GM18502 (cell line): ENCODE data around the gene CMTM3.
"Not testable (repeated sequence)": the region's sequence is repeated elsewhere in the genome, so short reads cannot be mapped to it uniquely, and the experiment has no call there.

Experiments used
- ATAC-seq: cut with Tn5 transposase; IDR thresholded peaks from one replicate; pipeline ENCODE4 v1.9.1; 2021; ENCODE audit warnings: mild to moderate bottlenecking; ENCODE audit not compliant: unreplicated experiment, poor library complexity

CMTM3 gene

GRCh38 chr16:66581246-66581952, 23.1 kb upstream of the CMTM3 start:
- no peak for ATAC-seq

DNA sequence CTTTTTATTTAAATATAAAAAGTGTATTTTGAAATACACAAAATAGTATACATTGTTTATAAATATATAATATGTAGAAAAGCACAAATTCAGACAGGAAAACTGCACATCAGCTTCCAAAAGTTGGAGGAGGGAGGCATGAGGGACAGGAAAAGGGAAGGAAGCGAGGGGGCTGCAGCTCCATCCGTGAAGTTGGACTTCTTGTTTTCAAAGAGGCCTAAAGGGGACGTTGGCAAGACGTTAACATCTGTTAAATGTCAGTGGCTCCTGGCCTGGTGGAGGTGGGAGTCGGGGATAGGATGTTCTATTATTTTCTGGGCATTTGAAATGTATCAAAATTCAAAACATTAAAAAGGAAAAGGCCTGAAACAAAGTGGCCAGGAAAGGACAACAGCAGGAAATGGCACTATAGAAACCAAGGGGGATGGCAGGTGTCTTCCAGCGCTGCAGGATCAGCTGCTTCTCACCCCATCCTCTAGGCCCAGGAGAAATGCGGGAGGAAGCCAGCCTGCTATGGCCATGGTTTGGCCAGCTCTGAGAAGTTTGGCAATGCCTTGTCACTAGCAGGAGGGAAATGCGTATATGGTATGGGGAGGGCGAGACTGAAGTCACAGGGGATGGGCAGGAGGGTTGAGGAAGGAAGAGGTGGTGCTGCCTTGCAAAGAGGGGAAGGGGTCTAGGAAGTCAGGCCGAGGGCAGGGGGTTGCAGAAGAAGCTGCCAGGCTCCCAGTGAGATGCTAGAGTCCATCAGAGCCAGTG, 18.8 kb upstream of the CMTM3 start:
- no peak for ATAC-seq

DNA sequence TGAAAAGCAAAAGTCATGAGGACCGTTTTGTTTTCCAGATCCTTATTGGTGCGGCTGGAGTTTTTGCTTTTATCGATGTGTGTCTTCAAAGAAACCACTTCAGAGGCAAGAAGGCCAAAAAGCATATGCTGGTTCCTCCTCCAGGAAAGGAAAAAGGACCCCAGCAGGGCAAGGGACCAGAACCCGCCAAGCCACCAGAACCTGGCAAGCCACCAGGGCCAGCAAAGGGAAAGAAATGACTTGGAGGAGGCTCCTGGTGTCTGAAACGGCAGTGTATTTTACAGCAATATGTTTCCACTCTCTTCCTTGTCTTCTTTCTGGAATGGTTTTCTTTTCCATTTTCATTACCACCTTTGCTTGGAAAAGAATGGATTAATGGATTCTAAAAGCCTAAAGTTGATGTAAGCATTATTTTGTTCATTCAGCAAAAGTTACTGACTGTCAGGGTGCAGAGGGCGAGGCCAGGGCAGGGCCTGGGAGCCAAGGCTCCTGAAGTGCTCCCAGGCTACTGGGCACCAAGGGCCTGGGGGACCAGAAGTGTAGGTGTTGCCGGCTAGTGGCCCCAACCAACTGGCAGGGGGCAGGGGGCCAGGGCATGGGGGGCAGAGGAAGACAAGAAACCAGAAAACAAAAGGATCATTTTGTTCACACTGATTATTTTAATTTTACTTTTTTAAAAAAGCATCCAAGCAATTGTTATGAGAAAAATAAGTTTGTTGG, 16.5 kb upstream of the CMTM3 start:
- no peak for ATAC-seq

- peak; percentile 81 for ATAC-seq
Observed at GRCh38 chr16:66588981-66589713, 15.4 kb upstream of the CMTM3 start.

GRCh38 chr16:66590322-66590721, 14.2 kb upstream of the CMTM3 start:
- peak; percentile 48 for ATAC-seq

DNA sequence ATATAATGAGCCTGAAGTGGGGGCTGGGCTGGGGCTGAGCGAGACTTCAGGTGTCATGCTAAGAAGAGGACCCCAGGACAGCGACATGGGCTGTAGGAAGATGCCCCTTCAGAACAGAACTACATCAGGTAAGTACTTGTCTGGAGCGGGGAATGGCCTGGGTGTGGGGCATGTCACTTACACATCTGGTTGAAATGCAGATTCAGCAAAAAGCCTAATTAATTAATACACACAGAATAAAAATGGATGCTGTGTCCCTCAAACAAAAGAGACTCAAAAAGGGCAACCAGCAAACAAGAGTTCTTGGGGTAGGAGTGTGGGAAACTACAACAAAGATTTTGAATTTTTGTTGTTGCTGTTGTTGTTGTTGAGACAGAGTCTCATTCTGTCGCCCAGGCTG, 13.5 kb upstream of the CMTM3 start:
- no peak for ATAC-seq

DNA sequence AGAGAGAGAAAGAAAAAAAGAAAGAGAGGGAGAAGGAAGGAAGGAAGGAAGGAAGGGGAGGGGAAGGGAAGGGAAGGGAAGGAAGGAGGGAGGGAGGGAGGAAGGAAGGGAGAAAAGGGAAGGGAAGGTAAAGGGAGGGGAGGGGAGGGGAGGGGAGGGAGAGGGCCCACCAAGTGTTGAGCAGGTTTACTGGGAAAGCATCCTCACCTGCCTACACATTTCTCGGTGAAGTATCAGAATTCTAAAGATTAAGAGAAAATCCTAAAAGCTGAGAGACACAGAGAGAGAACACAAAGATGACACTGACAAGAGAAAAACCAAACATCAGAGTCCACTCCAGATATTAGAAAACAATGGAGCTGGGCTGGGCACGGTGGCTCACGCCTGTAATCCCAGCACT, 12.3 kb upstream of the CMTM3 start:
- ATAC-seq = no peak

DNA sequence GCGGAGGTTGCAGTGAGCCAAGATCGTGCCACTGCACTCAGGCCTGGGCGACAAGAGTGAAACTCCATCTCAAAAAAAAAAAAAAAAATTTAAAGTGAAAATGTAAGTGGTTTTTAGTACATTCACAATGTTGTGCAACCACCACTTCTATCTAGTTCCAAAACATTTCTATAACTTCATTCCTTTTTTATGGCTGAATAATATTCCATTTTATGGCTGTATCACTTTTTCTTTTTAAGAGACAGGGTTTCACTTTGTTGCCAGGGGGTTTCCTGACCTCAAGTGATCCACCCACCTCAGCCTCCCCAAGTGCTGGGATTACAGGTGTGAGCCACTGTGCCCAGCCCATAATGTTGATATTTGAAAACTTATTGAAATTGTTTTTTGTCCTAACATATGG, 11.7 kb upstream of the CMTM3 start:
- ATAC-seq = no peak

- ATAC-seq = no peak
Observed at GRCh38 chr16:66594739-66595138, 9.8 kb upstream of the CMTM3 start.

DNA sequence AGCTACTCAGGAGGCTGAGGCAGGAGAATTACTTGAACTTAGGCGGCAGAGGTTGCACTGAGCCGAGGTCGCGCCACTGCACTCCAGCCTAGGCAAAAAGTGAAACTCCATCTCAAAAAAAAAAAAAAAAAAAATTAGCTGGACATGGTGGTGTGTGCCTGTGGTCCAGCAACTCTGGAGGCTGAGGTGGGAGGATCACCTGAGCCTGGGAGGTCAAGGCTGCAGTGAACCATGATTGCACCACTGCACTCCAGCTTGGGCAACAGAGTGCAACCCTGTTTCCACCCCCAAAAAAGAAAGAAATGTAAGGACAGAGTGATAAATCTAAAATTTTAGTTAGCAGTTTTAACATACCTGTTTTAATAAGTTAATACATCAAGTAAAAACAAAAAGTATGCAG, 7.9 kb upstream of the CMTM3 start:
- not testable (repeated sequence) for ATAC-seq

- ATAC-seq = no peak
Observed at GRCh38 chr16:66596986-66597848, 7.3 kb upstream of the CMTM3 start.

DNA sequence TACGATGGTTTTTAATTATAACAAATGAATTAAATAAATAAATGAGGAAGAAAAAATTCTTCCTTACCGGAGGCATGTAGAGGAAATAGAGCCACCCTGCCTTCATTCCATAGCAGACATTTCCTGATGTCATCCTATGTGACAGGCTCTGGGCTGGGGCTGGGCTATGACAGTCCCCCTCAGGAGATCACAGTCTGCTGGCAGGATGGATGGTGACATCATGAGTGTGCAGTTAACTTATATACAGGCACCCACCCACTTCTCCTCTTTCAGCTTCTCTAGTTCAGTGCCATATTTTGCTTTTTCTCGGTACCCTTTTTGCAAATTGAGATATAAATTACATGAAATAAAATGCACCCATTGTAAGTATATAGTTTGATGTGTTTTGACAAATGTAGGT, 6.4 kb upstream of the CMTM3 start:
- no peak for ATAC-seq

- no peak for ATAC-seq
Observed at GRCh38 chr16:66599726-66600125, 4.8 kb upstream of the CMTM3 start.

GRCh38 chr16:66600477-66600876, 4.0 kb upstream of the CMTM3 start:
- ATAC-seq = no peak

- ATAC-seq = no peak
Observed at GRCh38 chr16:66601471-66601870, 3.0 kb upstream of the CMTM3 start.

DNA sequence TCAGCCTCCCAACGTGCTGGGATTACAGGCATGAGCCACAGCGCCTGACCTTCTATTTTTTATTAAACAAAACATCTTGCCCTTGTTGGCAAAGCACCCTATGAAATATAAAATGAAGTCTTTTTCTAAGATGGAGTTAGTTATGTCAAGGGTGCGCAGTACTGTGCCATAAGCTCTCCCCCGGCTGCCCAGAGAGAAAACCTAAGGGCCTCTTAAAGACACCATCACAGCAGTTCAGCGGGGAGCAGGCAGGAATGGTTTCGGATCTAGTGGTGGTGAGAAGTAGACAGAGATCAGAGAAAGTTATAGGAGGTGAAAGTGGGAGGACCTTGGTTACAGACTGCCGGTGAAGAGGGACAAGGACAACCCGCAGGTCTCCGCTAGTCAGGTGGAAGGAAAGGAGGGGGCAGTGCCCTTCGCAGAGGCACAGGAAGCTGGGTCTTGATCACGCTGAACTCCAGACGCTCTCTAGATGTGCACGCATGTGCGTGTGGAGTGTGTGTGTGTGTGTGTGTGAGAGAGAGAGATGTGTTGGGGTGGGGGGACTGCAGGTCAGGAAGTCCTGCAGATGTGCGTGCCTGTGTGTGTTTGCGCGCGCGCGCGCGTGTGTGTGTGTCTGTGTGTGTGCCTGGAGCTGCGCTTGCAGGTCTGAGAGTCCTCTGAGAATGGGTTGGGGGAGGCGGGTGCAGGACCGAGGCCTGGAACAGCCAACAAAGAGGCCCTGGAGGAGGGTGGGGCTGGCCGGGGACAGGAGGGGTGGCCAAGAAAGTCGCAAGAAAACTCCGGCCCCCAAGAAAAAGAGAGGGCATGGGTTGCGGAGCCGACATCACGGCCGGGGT, 748 bp upstream of the CMTM3 start:
- ATAC-seq = no peak

- peak; percentile 12 for ATAC-seq
Observed at GRCh38 chr16:66605177-66605978, 874 bp downstream of the CMTM3 start.
